Duodenal mucosa (tissue), 2 donors: ENCODE data around the gene LIPT2.

ENCODE experiments used
- H3K27ac ChIP-seq: one replicate; pipeline ENCODE4 v1.7.0; 2013; ENCODE audit warnings: low read depth, low read length
- H3K27me3 ChIP-seq, 2 donors: one replicate each; pipeline ENCODE4 v1.7.0; 2013; ENCODE audit warnings: low read length in 2 of 2, control low read depth in 1 of 2; ENCODE audit not compliant: insufficient read depth in 2 of 2, control insufficient read depth in 1 of 2
- H3K36me3 ChIP-seq, 2 donors: one replicate each; pipeline ENCODE4 v1.7.0; 2013; ENCODE audit warnings: low read length in 2 of 2, control low read depth in 1 of 2; ENCODE audit not compliant: insufficient read depth in 2 of 2, control insufficient read depth in 1 of 2
- H3K4me1 ChIP-seq, 2 donors: one replicate each; pipeline ENCODE4 v1.7.0; 2013; ENCODE audit warnings: low read length in 2 of 2, control low read depth in 1 of 2; ENCODE audit not compliant: insufficient read depth in 2 of 2, control insufficient read depth in 1 of 2
- H3K4me3 ChIP-seq, 2 donors: one replicate each; pipeline ENCODE4 v1.7.0; 2013; ENCODE audit warnings: low read length in 2 of 2, low read depth in 1 of 2
- H3K9ac ChIP-seq, 2 donors: one replicate each; pipeline ENCODE4 v1.7.0; 2013; ENCODE audit warnings: low read length in 2 of 2, low read depth in 1 of 2
- H3K9me3 ChIP-seq, 2 donors: one replicate each; pipeline ENCODE4 v1.7.0; 2013; ENCODE audit warnings: low read length in 2 of 2, control low read depth in 1 of 2; ENCODE audit not compliant: control insufficient read depth in 1 of 2

LIPT2 gene

DNA sequence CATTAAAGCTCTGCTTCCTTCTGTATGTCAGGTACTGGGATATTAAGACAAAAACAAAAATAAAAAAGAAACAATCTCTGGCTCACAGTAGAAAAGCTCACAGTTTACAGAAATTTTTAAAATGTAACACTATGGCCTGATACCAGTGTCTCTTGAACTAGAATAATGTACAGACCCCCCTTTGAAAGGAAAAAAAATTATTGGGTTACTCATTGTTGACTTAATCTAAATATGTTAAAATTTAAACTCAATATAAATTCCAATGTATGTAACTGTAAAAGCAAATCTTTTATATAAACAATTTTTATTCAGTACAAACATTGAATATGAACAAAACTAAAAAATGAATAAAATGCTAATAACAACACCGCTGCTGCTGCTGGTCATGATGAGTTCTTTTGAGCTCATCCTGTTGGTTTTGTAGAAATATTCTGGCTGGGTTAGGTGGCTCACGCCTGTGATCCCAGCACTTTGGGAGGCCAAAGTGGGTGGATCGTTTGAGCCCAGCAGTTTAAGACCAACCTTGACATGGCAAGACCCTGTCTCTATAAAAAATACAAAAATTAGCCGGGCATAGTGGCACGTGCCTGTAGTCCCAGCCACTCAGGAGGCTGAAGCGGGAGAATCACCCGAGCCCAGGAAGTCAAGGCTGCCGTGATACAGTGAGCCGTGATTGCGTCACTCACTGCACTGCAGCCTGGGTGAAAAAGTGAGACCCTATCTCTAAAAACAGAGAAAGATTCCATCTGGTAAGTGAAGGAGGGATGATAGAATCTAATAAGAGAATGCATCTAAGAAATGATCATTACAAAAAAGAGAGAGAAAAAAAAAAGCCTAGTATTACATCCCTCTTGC lies 14.4 kb downstream of the LIPT2 start:
- no peaks in the 10 kb centered on the region for H3K9me3 ChIP-seq
- peaks cover 0 to 4% of the 10 kb centered on the region in 2 donors for H3K4me1 ChIP-seq
- no peaks in the 10 kb centered on the region for H3K36me3 ChIP-seq
- H3K4me3 ChIP-seq, result no peak overlapping the region
- no peaks in the 10 kb centered on the region for H3K27me3 ChIP-seq
- no peak overlapping the region for H3K27ac ChIP-seq
- no peak overlapping the region for H3K9ac ChIP-seq

DNA sequence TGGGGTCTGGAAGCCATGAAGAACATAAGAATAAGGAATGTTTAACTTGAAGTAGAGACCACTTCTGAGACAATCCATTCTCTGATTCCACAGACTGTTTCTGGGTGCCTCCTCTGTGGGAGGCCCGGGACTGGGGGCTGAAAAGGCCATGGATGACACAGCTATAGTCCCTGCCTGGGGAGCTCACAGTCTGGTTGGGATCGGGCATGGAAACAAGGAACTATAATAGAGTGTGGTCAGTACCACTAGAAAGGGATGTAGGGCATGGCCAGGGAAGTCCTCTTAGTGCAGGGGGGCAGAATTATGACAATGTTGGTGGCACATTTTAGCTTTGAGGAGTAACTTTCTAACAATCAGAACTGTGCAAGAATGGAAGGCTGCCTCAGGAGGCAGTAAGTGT lies 17.0 kb downstream of the LIPT2 start:
- Histone ChIP-seq H3K9me3 (no peaks in the 10 kb centered on the region), H3K4me3 (no peak overlapping the region), H3K36me3 (no peaks in the 10 kb centered on the region), H3K27me3 (no peaks in the 10 kb centered on the region), H3K9ac (no peak overlapping the region), H3K4me1 (peaks cover 0 to 4% of the 10 kb centered on the region in 2 donors), H3K27ac (no peak overlapping the region)

DNA sequence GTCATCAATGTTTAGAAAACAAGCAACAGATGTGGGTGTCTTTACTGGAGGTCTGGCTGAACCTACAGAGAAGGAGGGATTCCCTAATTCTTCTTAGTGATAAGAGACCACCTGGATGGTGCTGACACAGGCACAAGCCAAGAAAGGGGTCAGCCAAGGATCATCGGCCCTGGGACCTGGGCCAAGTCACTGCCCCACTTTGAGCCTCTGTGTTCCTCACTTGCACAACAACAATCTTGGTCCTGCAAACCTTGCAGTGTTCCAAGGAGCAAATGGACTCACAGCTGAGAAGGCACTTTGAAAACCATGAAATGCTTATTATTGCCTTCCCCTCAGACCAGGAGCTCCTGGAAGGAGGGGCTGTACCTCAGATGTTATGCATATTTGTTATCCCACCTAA lies 19.2 kb downstream of the LIPT2 start:
- Histone ChIP-seq H3K9ac (no peak overlapping the region), H3K9me3 (no peaks in the 10 kb centered on the region), H3K27ac (no peak overlapping the region), H3K27me3 (no peaks in the 10 kb centered on the region), H3K4me1 (no peaks in the 10 kb centered on the region), H3K36me3 (no peaks in the 10 kb centered on the region), H3K4me3 (no peak overlapping the region)

DNA sequence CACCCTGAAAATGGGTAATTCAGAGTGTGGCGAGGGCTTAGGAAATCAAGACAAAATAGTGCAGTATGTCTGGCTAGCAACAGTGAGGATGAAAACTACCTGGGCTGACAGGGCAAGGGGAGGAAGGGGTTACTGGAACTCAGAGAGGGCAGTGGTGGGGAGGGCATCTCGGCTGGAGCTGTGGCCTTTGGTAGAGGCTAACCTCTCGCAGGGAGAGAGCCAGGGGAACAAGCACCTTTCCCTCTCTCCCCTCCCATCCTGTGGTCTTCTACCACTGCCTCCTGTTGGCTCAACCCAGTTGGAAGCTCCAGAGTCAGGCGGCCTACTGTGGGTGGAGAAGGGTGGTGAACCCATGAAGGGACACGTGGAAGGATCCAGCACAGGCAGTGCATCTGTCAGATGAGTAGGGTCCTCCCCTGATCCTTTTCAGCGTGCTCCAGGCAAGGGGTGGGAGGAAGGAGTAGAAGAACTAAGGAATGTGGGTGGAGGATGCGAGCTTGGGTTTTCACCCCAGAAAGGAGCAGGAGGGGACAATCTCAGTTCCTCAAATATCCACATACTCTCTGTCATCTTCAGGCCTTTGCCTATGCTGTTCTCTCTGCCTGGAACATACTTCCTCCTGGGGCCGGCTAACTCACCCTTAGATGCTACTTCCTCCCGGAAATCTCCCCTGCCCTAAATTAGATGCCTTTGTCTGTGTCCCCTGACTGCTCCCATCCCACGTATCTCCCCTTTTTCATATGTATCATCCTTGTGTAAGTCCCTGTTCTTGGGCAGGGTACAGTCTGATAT lies 19.9 kb downstream of the LIPT2 start:
- Histone ChIP-seq H3K4me1 (peaks cover 0 to 2% of the 10 kb centered on the region in 2 donors), H3K9ac (no peak overlapping the region), H3K4me3 (no peak overlapping the region), H3K9me3 (no peaks in the 10 kb centered on the region), H3K36me3 (no peaks in the 10 kb centered on the region), H3K27me3 (no peaks in the 10 kb centered on the region), H3K27ac (no peak overlapping the region)

DNA sequence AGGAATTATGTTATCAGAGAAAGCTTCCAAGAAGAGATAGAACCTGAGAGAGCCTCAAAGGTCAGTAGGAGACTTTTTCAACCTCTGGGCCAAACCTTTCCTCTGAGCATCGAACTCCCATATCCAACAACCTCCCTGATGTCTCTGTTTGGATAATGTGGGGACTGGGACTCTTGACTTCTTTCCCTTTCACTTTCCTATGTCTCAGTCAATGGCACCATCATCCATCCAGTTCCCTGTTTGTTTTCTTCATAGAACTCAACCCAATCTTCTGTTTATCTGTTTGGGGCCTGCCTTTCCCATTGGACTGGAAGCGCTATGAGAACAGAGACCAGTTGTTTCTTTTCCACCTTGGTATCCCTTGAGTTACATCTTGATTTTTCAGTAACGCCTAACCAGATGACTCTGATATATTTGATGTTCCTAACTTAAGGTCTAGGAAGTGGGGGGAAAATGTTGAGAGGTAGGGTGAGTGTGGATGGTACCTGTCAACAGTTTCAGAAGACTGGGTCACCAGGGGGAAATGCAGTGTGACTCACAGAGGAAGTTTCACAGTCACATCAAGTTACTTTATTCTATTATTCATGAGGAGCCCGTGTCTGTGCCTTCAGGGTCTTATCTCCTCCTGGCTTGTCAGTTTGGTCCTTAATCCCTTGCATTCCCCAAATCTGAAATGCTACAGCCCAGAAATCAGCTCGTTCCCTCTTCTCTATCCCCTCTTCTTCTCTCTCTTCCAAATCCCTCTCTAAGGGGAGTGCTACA lies 21.7 kb downstream of the LIPT2 start:
- Histone ChIP-seq H3K4me3 (no peak overlapping the region), H3K36me3 (no peaks in the 10 kb centered on the region), H3K4me1 (peaks cover 6 to 7% of the 10 kb centered on the region in 2 donors), H3K27ac (no peak overlapping the region), H3K9ac (no peak overlapping the region), H3K9me3 (no peaks in the 10 kb centered on the region), H3K27me3 (no peaks in the 10 kb centered on the region)

DNA sequence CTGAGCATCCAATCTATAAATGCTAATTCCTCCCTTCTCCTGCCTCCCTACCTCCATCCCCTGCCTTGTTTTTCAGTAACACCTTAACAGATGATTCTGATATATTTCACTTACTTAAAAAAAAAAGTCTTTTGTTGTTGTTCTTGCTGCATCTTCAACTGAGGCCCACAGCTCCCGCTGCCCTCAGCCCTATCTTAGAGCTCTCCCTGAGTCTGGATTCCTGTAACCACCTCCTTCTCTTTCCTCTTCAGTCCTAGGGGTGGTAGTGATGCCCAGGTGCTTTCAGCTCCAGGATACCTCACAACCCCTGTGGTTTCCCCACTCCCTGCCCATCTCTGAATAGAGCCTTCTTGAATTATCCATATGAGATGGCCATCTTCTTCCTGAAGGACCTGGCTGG lies 22.5 kb downstream of the LIPT2 start:
- Histone ChIP-seq H3K9me3 (no peaks in the 10 kb centered on the region), H3K27me3 (no peaks in the 10 kb centered on the region), H3K27ac (no peak overlapping the region), H3K4me1 (peaks cover 7% of the 10 kb centered on the region in 2 donors), H3K9ac (no peak overlapping the region), H3K4me3 (no peak overlapping the region), H3K36me3 (no peaks in the 10 kb centered on the region)

GRCh38 chr11:74470526-74470925 lies 23.0 kb downstream of the LIPT2 start:
- H3K9me3 ChIP-seq, result no peaks in the 10 kb centered on the region
- H3K9ac ChIP-seq, result no peak overlapping the region
- H3K4me1 ChIP-seq, result peaks cover 7 to 12% of the 10 kb centered on the region in 2 donors
- H3K27me3 ChIP-seq, result no peaks in the 10 kb centered on the region
- no peak overlapping the region for H3K27ac ChIP-seq
- H3K4me3 ChIP-seq, result no peak overlapping the region
- no peaks in the 10 kb centered on the region for H3K36me3 ChIP-seq

DNA sequence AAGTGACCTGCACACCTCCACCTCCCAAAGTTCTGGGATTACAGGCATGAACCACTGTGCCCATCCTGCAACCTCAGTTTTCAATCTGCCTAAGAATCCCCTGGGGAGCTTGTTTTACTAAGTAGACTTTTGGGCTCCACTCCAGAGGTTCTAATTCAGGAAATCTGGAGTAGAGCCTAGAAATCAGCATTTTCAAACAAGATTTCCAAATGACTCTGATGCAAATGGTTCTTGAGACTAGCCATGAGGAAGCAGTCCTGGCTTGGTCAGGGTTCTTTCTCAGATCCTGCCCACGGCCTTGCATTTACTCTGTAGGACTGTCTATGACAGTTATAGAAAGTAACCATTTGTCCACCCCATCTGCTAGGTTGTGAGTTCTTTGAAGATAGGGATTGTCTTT lies 24.6 kb downstream of the LIPT2 start:
- H3K36me3 ChIP-seq, result peaks cover 0 to 7% of the 10 kb centered on the region in 2 donors

DNA sequence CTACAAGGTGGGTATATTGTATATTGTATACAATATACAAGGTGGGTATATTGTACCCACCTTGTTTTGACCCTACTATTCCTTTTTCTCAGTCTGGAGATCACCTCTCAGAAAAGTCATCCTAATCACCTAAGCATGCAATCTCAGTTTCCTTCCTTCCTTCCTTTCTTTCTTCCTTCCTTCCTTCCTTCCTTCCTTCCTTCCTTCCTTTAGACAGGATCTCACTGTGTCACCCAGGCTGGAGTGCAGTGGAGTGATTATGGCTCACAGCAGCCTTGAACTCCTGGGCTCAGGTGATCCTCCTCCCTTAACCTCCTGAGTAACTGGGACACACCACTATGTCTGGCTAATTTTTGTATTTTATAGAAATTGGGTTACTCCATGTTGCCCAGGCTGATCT lies 25.0 kb downstream of the LIPT2 start:
- Histone ChIP-seq H3K36me3 (peaks cover 4 to 10% of the 10 kb centered on the region in 2 donors), H3K9ac (no peak overlapping the region), H3K27me3 (no peaks in the 10 kb centered on the region), H3K4me3 (no peak overlapping the region), H3K9me3 (no peaks in the 10 kb centered on the region), H3K4me1 (peaks cover 16 to 32% of the 10 kb centered on the region in 2 donors), H3K27ac (no peak overlapping the region)

More for the DNA sequence above, 24.6 kb downstream of the LIPT2 start:
- Histone ChIP-seq H3K4me3 (no peak overlapping the region), H3K4me1 (peaks cover 12 to 28% of the 10 kb centered on the region in 2 donors), H3K27me3 (no peaks in the 10 kb centered on the region), H3K9ac (no peak overlapping the region), H3K9me3 (no peaks in the 10 kb centered on the region), H3K27ac (no peak overlapping the region)
